ENCODE results near the gene DDX3Y. TPM values are rescaled to one million over a fixed set of nuclear protein-coding genes. Genes with fewer than 3 reads are reported as not detected.

Gene DDX3Y
- not detected in 2 replicates for total RNA-seq

DNA sequence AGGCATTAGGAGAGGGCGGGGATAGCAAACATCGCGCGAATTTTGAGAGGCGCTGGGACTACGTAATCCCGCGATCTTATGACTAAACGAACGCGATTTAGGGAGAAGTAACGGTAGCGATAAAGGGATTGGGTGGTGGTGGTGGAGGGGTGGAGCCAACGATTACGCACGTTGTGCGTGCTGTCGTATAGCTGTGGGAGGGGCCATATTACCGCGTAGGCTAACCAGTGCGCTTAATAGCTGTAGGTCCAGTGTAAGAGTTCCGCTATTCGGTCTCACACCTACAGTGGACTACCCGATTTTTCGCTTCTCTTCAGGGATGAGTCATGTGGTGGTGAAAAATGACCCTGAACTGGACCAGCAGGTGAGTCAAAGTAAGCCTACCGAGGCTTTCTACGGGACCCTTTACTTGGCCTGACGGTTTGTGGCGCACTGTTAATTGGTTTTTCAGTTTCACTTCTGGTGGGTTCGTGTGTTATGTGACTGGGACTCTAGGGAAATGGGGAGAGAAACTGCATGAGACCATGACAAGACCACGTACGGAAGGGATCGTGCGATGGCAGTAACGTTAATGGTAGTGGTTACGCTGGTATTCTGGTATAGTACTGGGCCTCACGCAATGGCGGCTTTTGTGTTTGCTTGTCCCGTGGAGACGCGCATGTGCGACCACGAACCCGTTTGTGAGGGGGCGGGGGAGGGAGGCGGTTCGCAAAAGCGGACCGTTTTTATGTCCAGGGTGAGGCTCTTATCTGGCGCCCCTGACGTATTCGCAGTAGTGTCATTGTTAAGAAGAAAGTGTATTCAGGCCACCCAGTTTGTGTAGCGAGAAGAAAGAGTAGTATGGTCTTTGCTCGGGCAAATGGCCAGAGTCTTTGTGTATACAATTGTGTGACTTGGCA, at the start of gene DDX3Y:
Gene DDX3Y, plus strand, starts transcription at position 251 of the 899 bp plus-strand sequence. Its CDS starts 69 bp downstream, at position 320.

Other genes with a start within 250 kb of the DDX3Y start
- gene USP9Y, start 203.6 kb upstream of the DDX3Y start, total RNA-seq = not detected in 2 replicates